ENCODE measurements around the gene PTRH2.

DNA sequence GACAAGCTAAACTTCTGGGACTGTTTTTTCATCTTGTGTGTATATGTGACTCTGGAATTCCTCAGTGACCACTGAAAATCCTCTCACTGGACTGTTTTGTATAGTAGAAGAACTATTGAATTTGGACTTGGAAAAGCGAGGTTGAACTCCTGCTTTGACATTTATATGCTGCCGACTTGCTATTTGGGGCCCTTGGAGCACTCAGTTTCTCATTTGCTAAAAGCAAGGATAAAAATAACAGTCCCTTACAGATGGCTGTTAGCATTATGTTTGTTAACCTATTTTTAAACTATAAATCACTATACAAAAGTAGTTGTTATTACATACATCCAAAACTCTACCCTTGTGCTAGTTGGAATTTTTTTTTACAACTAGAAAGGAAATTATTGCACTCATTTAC lies 9.2 kb upstream of the PTRH2 start:
- TF ChIP-seq, protein P1, sequence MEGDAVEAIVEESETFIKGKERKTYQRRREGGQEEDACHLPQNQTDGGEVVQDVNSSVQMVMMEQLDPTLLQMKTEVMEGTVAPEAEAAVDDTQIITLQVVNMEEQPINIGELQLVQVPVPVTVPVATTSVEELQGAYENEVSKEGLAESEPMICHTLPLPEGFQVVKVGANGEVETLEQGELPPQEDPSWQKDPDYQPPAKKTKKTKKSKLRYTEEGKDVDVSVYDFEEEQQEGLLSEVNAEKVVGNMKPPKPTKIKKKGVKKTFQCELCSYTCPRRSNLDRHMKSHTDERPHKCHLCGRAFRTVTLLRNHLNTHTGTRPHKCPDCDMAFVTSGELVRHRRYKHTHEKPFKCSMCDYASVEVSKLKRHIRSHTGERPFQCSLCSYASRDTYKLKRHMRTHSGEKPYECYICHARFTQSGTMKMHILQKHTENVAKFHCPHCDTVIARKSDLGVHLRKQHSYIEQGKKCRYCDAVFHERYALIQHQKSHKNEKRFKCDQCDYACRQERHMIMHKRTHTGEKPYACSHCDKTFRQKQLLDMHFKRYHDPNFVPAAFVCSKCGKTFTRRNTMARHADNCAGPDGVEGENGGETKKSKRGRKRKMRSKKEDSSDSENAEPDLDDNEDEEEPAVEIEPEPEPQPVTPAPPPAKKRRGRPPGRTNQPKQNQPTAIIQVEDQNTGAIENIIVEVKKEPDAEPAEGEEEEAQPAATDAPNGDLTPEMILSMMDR (IDR thresholded peaks at IDR 0.05): no peak
- TF ChIP-seq, protein P2, sequence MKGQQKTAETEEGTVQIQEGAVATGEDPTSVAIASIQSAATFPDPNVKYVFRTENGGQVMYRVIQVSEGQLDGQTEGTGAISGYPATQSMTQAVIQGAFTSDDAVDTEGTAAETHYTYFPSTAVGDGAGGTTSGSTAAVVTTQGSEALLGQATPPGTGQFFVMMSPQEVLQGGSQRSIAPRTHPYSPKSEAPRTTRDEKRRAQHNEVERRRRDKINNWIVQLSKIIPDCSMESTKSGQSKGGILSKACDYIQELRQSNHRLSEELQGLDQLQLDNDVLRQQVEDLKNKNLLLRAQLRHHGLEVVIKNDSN (CRISPR knock-in tag; IDR thresholded peaks at IDR 0.05): no peak
- TF ChIP-seq ZNF121 (CRISPR knock-in tag; IDR thresholded peaks at IDR 0.05): no peak
- TF ChIP-seq, protein P3, sequence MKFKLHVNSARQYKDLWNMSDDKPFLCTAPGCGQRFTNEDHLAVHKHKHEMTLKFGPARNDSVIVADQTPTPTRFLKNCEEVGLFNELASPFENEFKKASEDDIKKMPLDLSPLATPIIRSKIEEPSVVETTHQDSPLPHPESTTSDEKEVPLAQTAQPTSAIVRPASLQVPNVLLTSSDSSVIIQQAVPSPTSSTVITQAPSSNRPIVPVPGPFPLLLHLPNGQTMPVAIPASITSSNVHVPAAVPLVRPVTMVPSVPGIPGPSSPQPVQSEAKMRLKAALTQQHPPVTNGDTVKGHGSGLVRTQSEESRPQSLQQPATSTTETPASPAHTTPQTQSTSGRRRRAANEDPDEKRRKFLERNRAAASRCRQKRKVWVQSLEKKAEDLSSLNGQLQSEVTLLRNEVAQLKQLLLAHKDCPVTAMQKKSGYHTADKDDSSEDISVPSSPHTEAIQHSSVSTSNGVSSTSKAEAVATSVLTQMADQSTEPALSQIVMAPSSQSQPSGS (CRISPR knock-in tag; IDR thresholded peaks at IDR 0.05; ENCODE audit: borderline replicate concordance, low read depth): no peak
- TF ChIP-seq, protein P4, sequence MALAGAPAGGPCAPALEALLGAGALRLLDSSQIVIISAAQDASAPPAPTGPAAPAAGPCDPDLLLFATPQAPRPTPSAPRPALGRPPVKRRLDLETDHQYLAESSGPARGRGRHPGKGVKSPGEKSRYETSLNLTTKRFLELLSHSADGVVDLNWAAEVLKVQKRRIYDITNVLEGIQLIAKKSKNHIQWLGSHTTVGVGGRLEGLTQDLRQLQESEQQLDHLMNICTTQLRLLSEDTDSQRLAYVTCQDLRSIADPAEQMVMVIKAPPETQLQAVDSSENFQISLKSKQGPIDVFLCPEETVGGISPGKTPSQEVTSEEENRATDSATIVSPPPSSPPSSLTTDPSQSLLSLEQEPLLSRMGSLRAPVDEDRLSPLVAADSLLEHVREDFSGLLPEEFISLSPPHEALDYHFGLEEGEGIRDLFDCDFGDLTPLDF (CRISPR knock-in tag; IDR thresholded peaks at IDR 0.05): no peak
- TF ChIP-seq, protein P5, sequence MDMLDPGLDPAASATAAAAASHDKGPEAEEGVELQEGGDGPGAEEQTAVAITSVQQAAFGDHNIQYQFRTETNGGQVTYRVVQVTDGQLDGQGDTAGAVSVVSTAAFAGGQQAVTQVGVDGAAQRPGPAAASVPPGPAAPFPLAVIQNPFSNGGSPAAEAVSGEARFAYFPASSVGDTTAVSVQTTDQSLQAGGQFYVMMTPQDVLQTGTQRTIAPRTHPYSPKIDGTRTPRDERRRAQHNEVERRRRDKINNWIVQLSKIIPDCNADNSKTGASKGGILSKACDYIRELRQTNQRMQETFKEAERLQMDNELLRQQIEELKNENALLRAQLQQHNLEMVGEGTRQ (CRISPR knock-in tag; IDR thresholded peaks at IDR 0.05): no peak
- TF ChIP-seq, protein P6, sequence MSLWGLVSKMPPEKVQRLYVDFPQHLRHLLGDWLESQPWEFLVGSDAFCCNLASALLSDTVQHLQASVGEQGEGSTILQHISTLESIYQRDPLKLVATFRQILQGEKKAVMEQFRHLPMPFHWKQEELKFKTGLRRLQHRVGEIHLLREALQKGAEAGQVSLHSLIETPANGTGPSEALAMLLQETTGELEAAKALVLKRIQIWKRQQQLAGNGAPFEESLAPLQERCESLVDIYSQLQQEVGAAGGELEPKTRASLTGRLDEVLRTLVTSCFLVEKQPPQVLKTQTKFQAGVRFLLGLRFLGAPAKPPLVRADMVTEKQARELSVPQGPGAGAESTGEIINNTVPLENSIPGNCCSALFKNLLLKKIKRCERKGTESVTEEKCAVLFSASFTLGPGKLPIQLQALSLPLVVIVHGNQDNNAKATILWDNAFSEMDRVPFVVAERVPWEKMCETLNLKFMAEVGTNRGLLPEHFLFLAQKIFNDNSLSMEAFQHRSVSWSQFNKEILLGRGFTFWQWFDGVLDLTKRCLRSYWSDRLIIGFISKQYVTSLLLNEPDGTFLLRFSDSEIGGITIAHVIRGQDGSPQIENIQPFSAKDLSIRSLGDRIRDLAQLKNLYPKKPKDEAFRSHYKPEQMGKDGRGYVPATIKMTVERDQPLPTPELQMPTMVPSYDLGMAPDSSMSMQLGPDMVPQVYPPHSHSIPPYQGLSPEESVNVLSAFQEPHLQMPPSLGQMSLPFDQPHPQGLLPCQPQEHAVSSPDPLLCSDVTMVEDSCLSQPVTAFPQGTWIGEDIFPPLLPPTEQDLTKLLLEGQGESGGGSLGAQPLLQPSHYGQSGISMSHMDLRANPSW (CRISPR knock-in tag; conservative IDR thresholded peaks at IDR 0.05; ENCODE audit: low read depth): no peak
- TF ChIP-seq NR3C1 (CRISPR knock-in tag; conservative IDR thresholded peaks at IDR 0.05; ENCODE audit: low read depth): no peak
- TF ChIP-seq JUN (CRISPR knock-in tag; IDR thresholded peaks at IDR 0.05): no peak
- TF ChIP-seq, protein P7, sequence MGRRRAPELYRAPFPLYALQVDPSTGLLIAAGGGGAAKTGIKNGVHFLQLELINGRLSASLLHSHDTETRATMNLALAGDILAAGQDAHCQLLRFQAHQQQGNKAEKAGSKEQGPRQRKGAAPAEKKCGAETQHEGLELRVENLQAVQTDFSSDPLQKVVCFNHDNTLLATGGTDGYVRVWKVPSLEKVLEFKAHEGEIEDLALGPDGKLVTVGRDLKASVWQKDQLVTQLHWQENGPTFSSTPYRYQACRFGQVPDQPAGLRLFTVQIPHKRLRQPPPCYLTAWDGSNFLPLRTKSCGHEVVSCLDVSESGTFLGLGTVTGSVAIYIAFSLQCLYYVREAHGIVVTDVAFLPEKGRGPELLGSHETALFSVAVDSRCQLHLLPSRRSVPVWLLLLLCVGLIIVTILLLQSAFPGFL (CRISPR knock-in tag; IDR thresholded peaks at IDR 0.05; ENCODE audit: borderline replicate concordance): no peak

All from WTC11 (cell line).